GM19328 (cell line): ENCODE data around the gene DGLUCY.
"Not testable (repeated sequence)": the region's sequence is repeated elsewhere in the genome, so short reads cannot be mapped to it uniquely, and the experiment has no call there.

Source experiments
- ATAC-seq: cut with Tn5 transposase; IDR thresholded peaks from one replicate; pipeline ENCODE4 v1.9.1; 2021; ENCODE audit warnings: mild to moderate bottlenecking, moderate library complexity; ENCODE audit not compliant: unreplicated experiment

The DGLUCY gene

GRCh38 chr14:91167380-91167770 lies 53.5 kb downstream of the DGLUCY start:
- ATAC-seq = no peak

DNA sequence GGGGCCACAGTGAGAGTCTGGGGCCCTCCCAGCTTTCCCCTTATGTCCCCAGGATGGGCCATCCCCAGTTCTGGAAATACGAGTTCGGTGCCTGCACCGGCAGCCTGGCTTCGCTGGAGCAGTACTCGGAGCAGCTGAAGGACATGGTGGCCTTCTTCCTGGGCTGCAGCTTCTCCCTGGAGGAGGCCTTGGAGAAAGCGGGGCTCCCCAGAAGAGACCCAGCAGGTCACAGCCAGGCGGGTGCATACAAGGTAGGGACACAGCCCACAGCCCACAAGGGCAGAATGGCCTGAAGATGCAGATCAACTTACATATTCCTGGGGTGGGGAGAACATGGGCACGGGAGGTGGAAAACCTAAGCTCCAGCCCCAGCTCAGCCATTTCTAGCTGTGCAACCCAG lies 56.1 kb downstream of the DGLUCY start:
- no peak for ATAC-seq

- ATAC-seq = no peak
Measured at GRCh38 chr14:91170504-91171121, 56.7 kb downstream of the DGLUCY start.

DNA sequence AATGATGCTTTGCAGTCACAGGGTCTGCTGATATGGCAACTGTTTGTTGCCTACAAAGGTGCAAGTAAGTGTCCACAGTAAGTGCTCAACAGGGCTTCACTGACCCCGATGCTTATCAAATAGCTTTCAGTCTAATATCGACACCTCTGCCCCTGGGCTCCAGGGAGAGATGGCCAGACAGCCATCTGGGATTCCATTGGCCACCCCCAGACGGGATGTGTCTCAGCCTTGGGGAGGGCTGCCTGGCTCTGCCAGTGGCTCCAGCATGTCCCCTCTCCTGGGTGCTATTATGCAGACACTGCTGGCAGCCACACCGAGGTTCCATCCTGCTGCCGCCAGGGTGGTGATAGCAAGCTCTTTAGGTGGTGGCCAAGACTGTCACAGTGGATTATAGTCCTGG lies 57.4 kb downstream of the DGLUCY start:
- ATAC-seq = no peak

GRCh38 chr14:91173221-91173670 lies 59.4 kb downstream of the DGLUCY start:
- no peak for ATAC-seq

DNA sequence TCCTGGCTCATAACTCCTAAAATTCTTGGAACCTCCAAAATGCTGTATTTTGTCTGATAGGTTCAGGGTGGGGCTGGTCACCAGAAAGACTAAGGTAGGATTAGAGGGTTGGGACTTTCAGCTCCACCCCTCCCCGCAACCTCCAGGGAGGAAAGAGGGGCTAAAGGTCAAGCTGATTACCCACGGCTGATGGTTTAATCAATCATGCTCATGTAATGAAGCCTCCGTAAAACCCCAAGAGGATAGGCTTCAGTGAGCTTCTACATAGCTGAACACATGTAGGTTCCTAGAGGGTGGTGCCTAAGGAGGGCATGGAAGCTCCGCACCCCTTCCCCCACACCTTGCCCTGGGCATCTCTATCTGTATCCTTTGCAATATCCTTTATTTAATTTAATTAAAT lies 60.0 kb downstream of the DGLUCY start:
- no peak for ATAC-seq

DNA sequence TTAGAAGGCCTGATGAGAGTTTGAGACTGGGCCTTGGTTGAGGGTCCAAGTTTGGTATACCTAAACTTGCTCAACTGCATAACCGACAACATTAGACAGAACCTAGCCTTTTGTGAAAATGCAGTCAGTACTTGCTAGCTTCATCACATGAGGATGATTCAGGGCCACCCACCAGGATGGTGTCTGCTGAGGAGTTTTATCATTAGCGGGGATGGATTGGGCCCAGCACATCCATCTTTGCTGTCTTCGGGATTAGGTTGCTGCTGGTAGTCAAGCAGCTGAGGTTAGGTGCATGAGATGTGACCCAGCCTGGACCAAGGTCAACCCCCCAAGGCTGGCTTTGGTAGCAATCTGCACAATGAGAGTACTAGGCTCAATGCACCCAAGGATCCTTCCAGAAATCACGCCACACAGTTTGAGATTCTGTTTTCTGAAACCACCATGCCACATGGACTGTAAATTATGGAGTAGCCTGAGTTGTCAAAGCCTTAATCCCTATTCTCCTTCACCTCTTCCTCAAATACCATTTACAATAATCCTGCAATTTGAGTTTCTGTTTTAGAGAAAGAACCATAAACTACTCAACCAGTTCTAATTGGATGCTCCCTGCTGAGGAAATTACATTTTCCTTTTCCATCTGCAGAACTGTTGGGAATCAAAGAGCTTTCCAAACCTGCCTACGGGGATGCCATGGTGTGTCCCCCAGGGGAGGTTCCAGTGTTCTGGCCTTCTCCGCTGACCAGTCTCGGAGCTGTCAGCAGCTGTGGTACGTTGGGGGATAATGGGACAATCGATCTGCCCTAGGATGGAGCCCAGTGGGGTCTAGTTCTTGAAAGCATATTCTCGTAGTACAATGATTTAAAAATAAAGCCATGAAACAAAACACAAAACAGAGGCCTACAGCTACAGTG lies 61.7 kb downstream of the DGLUCY start:
- no peak for ATAC-seq

GRCh38 chr14:91177073-91178034 lies 63.5 kb downstream of the DGLUCY start:
- ATAC-seq = no peak

DNA sequence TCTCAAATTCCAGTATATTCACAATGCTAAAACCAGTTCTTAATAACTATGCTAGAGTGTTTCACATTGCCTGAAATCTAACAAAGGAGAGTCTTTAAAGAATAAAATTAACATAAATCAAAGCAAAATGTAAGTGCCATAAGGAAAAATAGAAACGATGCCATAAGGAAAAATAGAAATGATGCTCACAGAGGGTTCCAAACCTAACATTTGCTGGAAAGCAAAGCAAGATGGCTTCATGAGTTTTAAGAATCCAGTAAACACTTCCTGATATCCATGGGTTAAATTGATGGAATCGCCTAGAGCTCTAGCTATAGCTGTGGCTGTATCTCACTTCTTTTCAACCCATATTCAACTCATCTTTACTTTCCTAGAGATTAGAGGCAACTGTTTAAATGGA lies 66.7 kb downstream of the DGLUCY start:
- no peak for ATAC-seq

DNA sequence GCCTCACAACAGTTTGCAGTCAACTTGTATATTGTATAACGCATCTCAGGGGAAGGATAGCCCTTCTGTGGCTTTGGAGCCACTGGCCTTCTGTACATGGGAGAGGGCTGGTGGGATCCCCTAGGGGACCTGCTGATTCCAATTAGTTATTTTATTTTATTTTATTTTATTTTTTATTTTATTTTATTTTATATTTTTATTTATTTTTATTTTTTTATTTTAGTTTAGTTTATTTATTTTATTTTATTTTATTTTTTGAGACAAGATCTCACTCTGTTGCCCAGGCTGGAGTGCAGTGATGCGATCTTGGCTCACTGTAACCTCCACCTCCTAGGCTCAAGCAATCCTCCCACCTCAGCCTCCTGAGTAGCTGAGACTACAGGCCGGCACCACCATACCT lies 68.9 kb downstream of the DGLUCY start:
- ATAC-seq = not testable (repeated sequence)

- no peak for ATAC-seq
Measured at GRCh38 chr14:91184559-91184958, 70.7 kb downstream of the DGLUCY start.

GRCh38 chr14:91185721-91186120 lies 71.8 kb downstream of the DGLUCY start:
- ATAC-seq = no peak

DNA sequence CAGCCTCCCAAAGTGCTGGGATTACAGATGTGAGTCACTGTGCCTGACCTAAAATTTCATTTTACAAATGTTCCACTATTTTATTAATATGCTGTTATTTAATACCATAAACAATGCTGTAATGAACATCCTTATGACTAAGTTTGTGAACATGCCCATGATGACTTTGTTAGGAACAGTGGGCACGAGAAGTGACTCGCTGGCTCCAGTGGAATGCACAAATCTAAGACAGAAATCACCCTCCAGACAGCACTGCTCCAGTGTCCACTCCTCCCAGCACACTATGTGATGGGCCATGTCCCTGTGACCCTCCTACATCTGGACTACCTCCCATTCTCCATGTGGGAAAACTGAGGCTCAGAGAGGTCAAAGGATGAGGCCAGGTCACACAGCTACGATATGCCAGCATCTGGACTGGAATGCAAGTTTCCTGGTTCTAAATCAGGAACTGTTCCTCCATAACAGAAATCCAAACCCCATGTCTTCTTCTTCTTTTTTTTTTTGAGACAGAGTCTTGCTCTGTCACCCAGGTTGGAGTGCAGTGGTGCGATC lies 72.7 kb downstream of the DGLUCY start:
- no peak for ATAC-seq

DNA sequence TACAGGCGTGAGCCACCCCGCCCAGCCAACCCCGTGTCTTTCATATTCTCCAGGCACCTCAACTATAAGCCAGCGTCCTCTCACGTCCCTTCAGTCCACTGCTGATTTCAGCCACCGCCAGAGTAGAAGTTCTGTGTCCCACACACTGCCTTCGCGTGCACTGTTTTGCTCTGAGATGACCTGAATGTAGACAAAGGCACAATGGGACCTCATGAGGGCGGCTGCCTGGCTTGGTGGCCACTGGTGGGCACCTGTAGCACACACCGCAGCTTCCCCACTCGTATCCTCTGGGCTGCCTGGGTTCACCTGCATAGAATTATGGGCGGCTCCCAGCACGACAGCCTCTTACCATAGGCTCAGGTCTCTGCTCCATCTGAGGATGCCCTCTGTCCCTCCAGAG lies 73.4 kb downstream of the DGLUCY start:
- ATAC-seq = no peak

- no peak for ATAC-seq
Measured at GRCh38 chr14:91190853-91191252, 77.0 kb downstream of the DGLUCY start.

- ATAC-seq = no peak
Measured at GRCh38 chr14:91193069-91193468, 79.2 kb downstream of the DGLUCY start.

- no peak for ATAC-seq
Measured at GRCh38 chr14:91195881-91196280, 82.0 kb downstream of the DGLUCY start.

DNA sequence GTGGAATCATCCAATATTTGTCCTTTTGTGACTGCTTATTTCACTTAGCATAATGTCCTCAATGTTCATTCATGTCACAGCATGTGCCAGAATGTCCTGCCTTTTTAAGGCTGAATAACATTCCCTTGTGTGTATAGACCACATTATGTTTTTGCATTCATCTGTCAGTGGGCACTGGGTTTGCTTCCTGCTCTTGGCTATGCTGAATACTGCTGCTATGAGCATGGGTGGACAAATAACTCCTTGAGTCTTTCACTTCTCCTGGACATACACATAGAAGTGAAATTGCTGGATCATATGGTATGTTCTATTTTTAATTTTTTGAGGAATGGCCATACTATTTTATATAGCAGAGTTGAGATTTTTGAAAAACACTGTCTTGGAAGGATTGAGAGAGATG lies 83.8 kb downstream of the DGLUCY start:
- no peak for ATAC-seq

DNA sequence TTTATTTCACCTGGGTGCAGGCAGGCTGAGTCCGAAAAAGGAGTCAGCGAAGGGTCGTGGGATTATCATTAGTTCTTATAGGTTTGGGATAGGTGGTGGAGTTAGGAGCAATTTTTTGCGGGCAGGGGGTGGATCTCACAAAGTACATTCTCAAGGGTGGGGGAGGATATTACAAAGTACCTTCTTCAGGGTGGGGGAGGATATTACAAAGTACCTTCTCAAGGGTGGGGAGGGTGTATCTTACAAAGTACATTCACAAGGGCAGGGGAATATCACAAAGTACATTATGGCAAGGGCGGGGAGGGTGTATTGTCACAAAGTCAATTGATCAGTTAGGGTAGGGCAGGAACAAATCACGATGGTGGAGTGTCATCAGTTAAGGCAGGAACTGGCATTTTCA lies 86.9 kb downstream of the DGLUCY start:
- ATAC-seq = not testable (repeated sequence)

- no peak for ATAC-seq
Measured at GRCh38 chr14:91202234-91202974, 88.5 kb downstream of the DGLUCY start.
